ENCODE data around the gene CA4.

- no peak for TF ChIP-seq CREB1 (IDR thresholded peaks at IDR 0.05; ENCODE audit: low read depth)
- TF ChIP-seq TCF12 (IDR thresholded peaks at IDR 0.05; ENCODE audit: low read depth): no peak
- TF ChIP-seq MAX (IDR thresholded peaks at IDR 0.05): no peak
- no peak for TF ChIP-seq TAF1 (IDR thresholded peaks at IDR 0.05; ENCODE audit: low read depth)
- no peak for TF ChIP-seq EP300 (IDR thresholded peaks at IDR 0.05; ENCODE audit: borderline replicate concordance)
- TF ChIP-seq TEAD4 (IDR thresholded peaks at IDR 0.05): no peak
- no peak for TF ChIP-seq CEBPB (IDR thresholded peaks at IDR 0.05)
- no peak for TF ChIP-seq NFIC (IDR thresholded peaks at IDR 0.05)
- TF ChIP-seq FOXM1 (IDR thresholded peaks at IDR 0.05; ENCODE audit: borderline replicate concordance, low read depth): no peak
- no peak for TF ChIP-seq EGR1 (IDR thresholded peaks at IDR 0.05)
- TF ChIP-seq ZBTB7A (IDR thresholded peaks at IDR 0.05; ENCODE audit: low read depth): no peak
- TF ChIP-seq RAD21 (IDR thresholded peaks at IDR 0.05; ENCODE audit: low read depth): no peak
- no peak for TF ChIP-seq REST (IDR thresholded peaks at IDR 0.05; ENCODE audit: low read depth)
- no peak for TF ChIP-seq YY1 (IDR thresholded peaks at IDR 0.05; ENCODE audit: low read depth)
Measured at GRCh38 chr17:60163108-60163784, 13.5 kb downstream of the CA4 start.

All from Ishikawa (cell line).